HG03135 (cell line): Measurements from ENCODE around the gene KCP.

Source experiments
- ATAC-seq: cut with Tn5 transposase; IDR thresholded peaks from one replicate; pipeline ENCODE4 v1.9.1; 2021; ENCODE audit warnings: mild to moderate bottlenecking, moderate library complexity; ENCODE audit not compliant: unreplicated experiment

KCP gene

GRCh38 chr7:128830231-128831177 is 80.0 kb downstream of the KCP start, which contains the start of gene FLNC:
Gene FLNC (plus strand): TSS chr7:128830406. CDS start chr7:128830638, 232 bp downstream.
- no peak for ATAC-seq

GRCh38 chr7:128829391-128830166 is 80.9 kb downstream of the KCP start:
- ATAC-seq, result no peak

- ATAC-seq, result no peak
These were observed 82.4 kb downstream of the KCP start for GRCh38 chr7:128827971-128828711.

GRCh38 chr7:128827248-128827958 is 83.1 kb downstream of the KCP start:
- ATAC-seq, result no peak

- ATAC-seq, result no peak
These were observed 83.6 kb downstream of the KCP start for GRCh38 chr7:128826916-128827247.
